B cell (primary cell): ENCODE data around the gene CRHR1. TPM values are rescaled to one million over a fixed set of nuclear protein-coding genes. Genes with fewer than 3 reads are reported as not detected.

ENCODE experiments used
- ATAC-seq: fragments of 200-7000 bp; cut with Tn5 transposase; one replicate; pipeline ENCODE4 v1.10.0; 2021; ENCODE audit warnings: low read depth, mild to moderate bottlenecking, moderate number of reproducible peaks, moderate library complexity
- CTCF ChIA-PET: fragments of 350-600 bp; sonication (Branson Sonifier 250); formaldehyde crosslinking; loops from one replicate; lab custom pipeline; 2021; ENCODE audit warnings: antibody characterized with exemption, inconsistent platforms; lab: Charles Lee
- POLR2A ChIA-PET: fragments of 350-600 bp; sonication (Branson Sonifier 250); formaldehyde crosslinking; loops from one replicate; lab custom pipeline; 2021; ENCODE audit warnings: antibody characterized with exemption; lab: Charles Lee
- DNase-seq: peaks from one replicate; pipeline ENCODE4 v3.0.0; 2013
- H2AFZ ChIP-seq: 2 replicates; pipeline ENCODE4 v1.6.1; 2012; ENCODE audit warnings: mild to moderate bottlenecking, low read depth, low read length; ENCODE audit not compliant: insufficient read depth, poor library complexity, severe bottlenecking
- H3K27ac ChIP-seq, 2 donors: 1 replicate in 1 of 2; 2 replicates in 1 of 2; pipeline ENCODE4 v1.5.1; 2012 to 2013; ENCODE audit warnings: low read length in 2 of 2, mild to moderate bottlenecking in 2 of 2, moderate library complexity in 1 of 2
- H3K27me3 ChIP-seq, 4 experiments: fragments of 200-600 bp in 1 of 4; sonication (generic) in 1 of 4; replicated peaks in 1 of 4; 1 replicate in 2 of 4; 2 replicates in 2 of 4; pipeline versions ENCODE4 v1.6.1 to v1.7.0; 2013 to 2016; ENCODE audit warnings: low read length in 3 of 4, mild to moderate bottlenecking in 2 of 4, mixed read lengths in 1 of 4, moderate library complexity in 1 of 4; ENCODE audit not compliant: insufficient read depth in 4 of 4, control insufficient read depth in 3 of 4; ENCODE audit errors: control extremely low read depth in 1 of 4
- H3K36me3 ChIP-seq, 2 experiments: replicated peaks in 1 of 2; 1 replicate in 1 of 2; 2 replicates in 1 of 2; pipeline versions ENCODE4 v1.6.1 to v1.7.1; 2013; ENCODE audit warnings: low read length in 1 of 2; ENCODE audit not compliant: insufficient read depth in 2 of 2, control insufficient read depth in 1 of 2; ENCODE audit errors: control extremely low read depth in 1 of 2, extremely low read depth in 1 of 2
- H3K4me1 ChIP-seq, 2 donors: fragments of 200-600 bp in 1 of 2; sonication (generic) in 1 of 2; 1 replicate in 1 of 2; 2 replicates in 1 of 2; pipeline versions ENCODE4 v1.5.1 to v1.6.1; 2013 to 2017; ENCODE audit warnings: low read length in 2 of 2; ENCODE audit not compliant: control insufficient read depth in 2 of 2, insufficient read depth in 2 of 2
- H3K4me2 ChIP-seq: replicated peaks from 2 replicates; pipeline ENCODE3; 2012; ENCODE audit warnings: mild to moderate bottlenecking, low read depth, low read length; ENCODE audit not compliant: poor library complexity, severe bottlenecking
- H3K4me3 ChIP-seq, 5 experiments: fragments of 200-600 bp in 1 of 5; sonication (generic) in 1 of 5; 1 replicate in 3 of 5; 2 replicates in 2 of 5; pipeline versions ENCODE4 v1.5.1 to v1.7.0; 2011 to 2016; ENCODE audit warnings: low read length in 4 of 5, mild to moderate bottlenecking in 4 of 5, low read depth in 2 of 5, control low read depth in 1 of 5, moderate library complexity in 1 of 5; ENCODE audit not compliant: insufficient read depth in 1 of 5; ENCODE audit errors: control extremely low read depth in 1 of 5, extremely low read depth in 1 of 5
- H3K79me2 ChIP-seq: fragments of 200-600 bp; sonication (generic); one replicate; pipeline ENCODE4 v1.6.0; 2016; ENCODE audit warnings: low read length; ENCODE audit not compliant: control insufficient read depth, insufficient read depth
- H3K9ac ChIP-seq: fragments of 200-600 bp; sonication (generic); 2 replicates; pipeline ENCODE4 v1.6.1; 2017; ENCODE audit warnings: mild to moderate bottlenecking, low read length, moderate library complexity
- H3K9me3 ChIP-seq, 3 donors: one replicate each; pipeline versions ENCODE4 v1.6.1 to v1.7.1; 2013; ENCODE audit warnings: low read length in 2 of 3; ENCODE audit not compliant: control insufficient read depth in 2 of 3, insufficient read depth in 1 of 3; ENCODE audit errors: control extremely low read depth in 1 of 3
- H4K20me1 ChIP-seq: 2 replicates; pipeline ENCODE4 v1.6.0; 2012; ENCODE audit warnings: mild to moderate bottlenecking, low read length; ENCODE audit not compliant: insufficient read depth, control insufficient read depth, poor library complexity, severe bottlenecking
- H3K27ac Mint-ChIP-seq: one replicate; pipeline ENCODE4 v1.8.0; 2021; ENCODE audit warnings: mixed read lengths
- H3K27me3 Mint-ChIP-seq: one replicate; pipeline ENCODE4 v1.8.0; 2021; ENCODE audit warnings: mixed read lengths
- H3K4me1 Mint-ChIP-seq: one replicate; pipeline ENCODE4 v1.8.0; 2021; ENCODE audit warnings: mixed read lengths
- H3K4me3 Mint-ChIP-seq: one replicate; pipeline ENCODE4 v1.8.0; 2021; ENCODE audit warnings: mixed read lengths
- H3K9me3 Mint-ChIP-seq: one replicate; pipeline ENCODE4 v1.8.0; 2022; ENCODE audit warnings: mixed read lengths; ENCODE audit not compliant: insufficient read depth
- CTCF ChIP-seq: fragments of 200-600 bp; IDR thresholded peaks from one replicate; pipeline ENCODE4 v1.8.0; 2022; ENCODE audit warnings: antibody characterized with exemption, mild to moderate bottlenecking
- EZH2 ChIP-seq: IDR thresholded peaks from 2 replicates; pipeline ENCODE4 v1.6.1; 2012; ENCODE audit warnings: borderline replicate concordance, low read depth, mild to moderate bottlenecking, moderate library complexity, low read length; ENCODE audit not compliant: insufficient read depth, poor library complexity, severe bottlenecking
- WGBS: methylation state at CpG from one replicate; pipeline ENCODE4 v1.1.5; 2013; ENCODE audit warnings: missing lambda C conversion rate; ENCODE audit not compliant: insufficient coverage; 5-methylcytosine and 5-hydroxymethylcytosine counted together
- intact Hi-C: fragments of 100-400 bp; cut with micrococcal nuclease; formaldehyde crosslinking; loops from one replicate; pipeline ENCODE4 v1.10.0; 2022
- polyA plus RNA-seq: library from polyadenylated mRNA; depleted of rRNA; stranded (reverse); fragments of >200 nt; gene quantifications from 2 replicates; pipeline ENCODE4 v1.2.3, GENCODE V29; 2012
- total RNA-seq, 2 donors: library from RNA; stranded (reverse); fragments of 120-200 nt in 1 of 2; gene quantifications; 1 replicate in 1 of 2; 2 replicates in 1 of 2; pipeline versions ENCODE4 v1.2.3 to v1.2.4, GENCODE V29; 2013 to 2022

CRHR1 gene
- total and polyA plus RNA-seq, 2 donors (not counting 1 experiment from before 2014, with no cell fraction given): not detected

GRCh38 chr17:45735488-45735887 is 48.6 kb upstream of the CRHR1 start:
- DNase-seq (no peak), ATAC-seq (no peak)
- Histone ChIP-seq H3K27ac (no peak overlapping the region), H3K36me3 (no peaks in the 10 kb centered on the region), H3K9ac (no peak overlapping the region), H4K20me1 (no peaks in the 10 kb centered on the region), H3K9me3 (peaks cover 0 to 14% (median 10%) of the 10 kb centered on the region in 3 donors), H3K4me1 (no peaks in the 10 kb centered on the region), H2AFZ (no peak overlapping the region), H3K79me2 (no peaks in the 10 kb centered on the region), H3K4me2 (no peak overlapping the region), H3K4me3 (no peak overlapping the region), H3K27me3 (peaks cover 0 to 16% (median 5%) of the 10 kb centered on the region in 4 experiments)
- ChIA-PET CTCF (no interaction called here), POLR2A (no interaction called here)
- Mint-ChIP-seq H3K4me3 (no peak overlapping the region), H3K27ac (no peak overlapping the region), H3K4me1 (no peaks in the 10 kb centered on the region), H3K27me3 (peaks cover 46% of the 10 kb centered on the region), H3K9me3 (peaks cover 9% of the 10 kb centered on the region)
- TF ChIP-seq EZH2 (no peak), CTCF (no peak)
- intact Hi-C loops: no loop called here
- 0% methylated on average over 1 of the region's 1 CpG for WGBS

GRCh38 chr17:45739786-45740185 is 44.3 kb upstream of the CRHR1 start:
- no peak overlapping the region for H3K27ac Mint-ChIP-seq
- no peaks in the 10 kb centered on the region for H3K9me3 Mint-ChIP-seq
- H3K27me3 Mint-ChIP-seq: peaks cover 46% of the 10 kb centered on the region
- Histone ChIP-seq H3K27me3 (peaks cover 0 to 15% (median 3%) of the 10 kb centered on the region in 4 experiments), H2AFZ (no peak overlapping the region), H3K4me3 (no peak overlapping the region), H3K27ac (no peak overlapping the region), H3K9ac (no peak overlapping the region), H4K20me1 (no peaks in the 10 kb centered on the region), H3K4me2 (no peak overlapping the region), H3K9me3 (peaks cover 0 to 4% (median 0%) of the 10 kb centered on the region in 3 donors), H3K79me2 (no peaks in the 10 kb centered on the region), H3K36me3 (no peaks in the 10 kb centered on the region), H3K4me1 (no peaks in the 10 kb centered on the region)
- ATAC-seq (no peak), DNase-seq (no peak)
- H3K4me1 Mint-ChIP-seq: no peaks in the 10 kb centered on the region
- CTCF ChIA-PET: interaction anchor here (0.5 kb wide), 1 partner anchor 40 kb away, joined by 3 read pairs; no protein-coding TSS in a partner anchor
- intact Hi-C loops: no loop called here
- no peak overlapping the region for H3K4me3 Mint-ChIP-seq
- POLR2A ChIA-PET: no interaction called here
- TF ChIP-seq CTCF: no peak
- no peak for TF ChIP-seq EZH2
- WGBS: 100% methylated on average over 2 of the region's 2 CpGs
